ENCODE results near the gene CDHR4.
"Not testable (repeated sequence)": the region's sequence is repeated elsewhere in the genome, so short reads cannot be mapped to it uniquely, and the experiment has no call there.

CDHR4 gene, protein sequence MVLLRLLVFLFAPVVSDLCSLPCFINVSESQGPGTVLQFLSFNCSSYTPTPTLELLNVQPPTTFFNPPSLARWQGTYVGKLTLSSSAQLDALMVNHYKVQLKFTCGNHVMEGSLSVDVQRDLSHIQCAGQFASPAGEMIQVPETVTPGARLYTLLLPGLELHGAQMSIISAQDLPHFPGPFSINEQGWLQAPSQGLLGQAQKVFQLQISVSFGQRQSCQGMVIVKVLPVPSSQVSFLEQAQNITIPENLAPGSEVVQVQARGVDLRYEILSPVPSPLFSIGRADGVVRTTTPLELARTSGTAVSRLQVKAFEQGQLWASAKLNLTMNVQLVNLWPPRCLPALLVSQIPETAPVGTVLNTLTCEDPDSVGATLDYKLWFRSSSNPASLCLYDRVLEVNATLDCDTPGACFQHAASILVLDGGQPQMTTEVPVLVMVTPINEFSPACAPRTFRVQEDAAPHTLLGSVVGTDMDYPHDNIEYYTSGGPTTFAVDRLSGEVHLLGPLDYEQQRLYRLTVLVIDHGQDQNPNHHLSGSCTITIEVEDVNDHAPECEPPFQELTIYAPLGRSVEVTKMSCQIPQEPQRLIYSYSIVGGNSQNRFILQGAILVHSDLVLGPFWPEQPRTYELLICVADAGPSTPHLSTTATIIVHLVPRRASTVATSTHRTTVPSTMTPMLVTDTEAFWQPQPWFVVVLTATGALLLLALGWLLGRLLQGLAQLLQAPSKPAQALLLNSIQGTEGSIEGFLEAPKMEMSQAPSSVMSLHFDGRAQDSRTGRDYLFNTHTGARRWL

GRCh38 chr3:49799761-49800160 is at the start of gene CDHR4:
Gene CDHR4 (minus strand): TSS chr3:49799873. CDS start chr3:49799812, 61 bp downstream.
- no peak for DNase-seq (ENCODE audit: low spot score)

DNA sequence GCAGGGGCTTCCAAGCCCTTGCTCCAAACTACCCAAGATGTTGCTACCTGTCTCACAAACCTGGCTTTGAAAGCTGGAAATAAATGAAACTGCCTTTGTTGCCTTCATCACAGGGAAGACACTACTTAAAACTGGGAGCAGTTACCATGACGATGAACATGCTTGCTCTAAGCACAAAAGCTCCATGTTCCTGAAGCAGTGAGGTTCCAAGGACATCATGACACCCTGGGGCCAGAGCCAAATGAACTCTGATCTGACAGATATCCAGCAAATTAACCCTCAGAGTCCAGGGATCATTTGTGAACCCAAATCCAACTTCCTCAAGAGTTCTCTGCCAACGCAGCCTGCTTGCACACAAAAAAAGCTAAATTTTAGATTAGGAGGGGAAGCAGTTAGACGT is 46.0 kb upstream of the CDHR4 start:
- DNase-seq (ENCODE audit: low spot score), result no peak

- no peak for DNase-seq (ENCODE audit: low spot score)
Observed at GRCh38 chr3:49844464-49845183, 45.0 kb upstream of the CDHR4 start.

DNA sequence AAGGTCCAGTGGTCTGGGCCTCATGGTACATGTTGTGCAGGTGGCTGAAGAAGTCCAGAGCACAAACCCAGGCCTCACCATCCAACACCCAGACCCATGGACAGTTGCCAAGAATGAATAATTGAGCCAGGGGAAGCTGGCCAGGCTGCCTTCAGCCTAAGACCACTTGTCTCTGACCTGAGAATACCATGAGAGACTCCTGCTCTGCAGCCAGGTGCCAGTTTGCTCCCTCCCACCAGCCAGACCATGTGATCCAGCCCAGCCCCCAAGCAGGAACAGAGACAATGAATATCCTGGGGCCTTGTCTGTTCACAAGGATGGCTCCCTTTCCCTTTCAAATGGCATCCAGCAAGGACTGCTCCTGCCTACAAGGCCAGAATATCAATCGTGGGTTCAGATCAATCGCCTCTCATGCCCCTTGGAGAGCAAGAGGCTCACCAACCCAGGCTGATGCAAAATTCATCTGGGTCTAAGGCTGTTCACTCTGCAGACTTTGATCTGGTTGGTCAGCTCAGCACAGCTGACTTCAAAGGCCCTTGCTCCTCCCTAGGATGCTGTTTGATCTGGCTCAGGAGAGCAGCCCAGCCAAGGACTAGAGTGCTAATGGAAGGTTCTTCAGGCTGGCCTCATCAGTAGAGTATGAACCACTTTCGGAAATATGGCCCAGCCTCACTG is 43.3 kb upstream of the CDHR4 start:
- no peak for DNase-seq (ENCODE audit: low spot score)

GRCh38 chr3:49841806-49842205 is 42.1 kb upstream of the CDHR4 start:
- no peak for DNase-seq (ENCODE audit: low spot score)

GRCh38 chr3:49841126-49841696 is 41.5 kb upstream of the CDHR4 start:
- no peak for DNase-seq (ENCODE audit: low spot score)

GRCh38 chr3:49840388-49840787 is 40.7 kb upstream of the CDHR4 start:
- no peak for DNase-seq (ENCODE audit: low spot score)

DNA sequence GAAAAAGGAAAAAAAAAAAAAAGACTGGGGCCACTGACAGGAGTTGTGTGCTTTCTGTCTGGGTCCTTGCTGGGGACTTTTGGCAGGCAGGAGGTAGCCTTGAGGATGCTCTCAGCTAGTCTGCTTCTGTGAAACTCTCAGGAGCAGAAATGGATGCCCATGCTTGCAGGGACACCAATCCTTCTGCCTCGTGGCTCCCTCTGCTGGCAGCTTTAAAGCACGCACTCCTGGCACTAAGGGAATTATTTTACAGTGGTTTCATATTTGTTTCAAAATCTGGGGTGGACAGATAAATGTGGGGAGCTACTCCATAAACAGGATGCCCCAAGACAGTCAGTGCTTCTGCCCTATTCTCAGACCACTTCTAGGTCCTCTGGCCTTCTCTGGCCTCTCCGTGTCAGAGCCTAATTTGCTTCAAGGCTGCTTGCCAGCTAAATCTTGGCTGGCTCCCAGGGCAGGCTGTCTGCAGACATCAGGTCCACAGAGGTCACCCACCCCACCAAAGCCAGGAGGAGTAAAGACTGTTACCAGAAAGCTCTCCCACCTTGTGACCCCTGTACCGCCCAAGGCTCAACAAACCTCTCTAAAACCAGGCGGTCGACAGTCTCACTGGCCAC is 39.6 kb upstream of the CDHR4 start:
- peak; percentile 89 for DNase-seq (ENCODE audit: low spot score)

GRCh38 chr3:49831341-49831740 is 31.7 kb upstream of the CDHR4 start:
- DNase-seq (ENCODE audit: low spot score), result no peak

GRCh38 chr3:49826016-49826415 is 26.3 kb upstream of the CDHR4 start:
- peak; percentile 53 for DNase-seq (ENCODE audit: low spot score)

DNA sequence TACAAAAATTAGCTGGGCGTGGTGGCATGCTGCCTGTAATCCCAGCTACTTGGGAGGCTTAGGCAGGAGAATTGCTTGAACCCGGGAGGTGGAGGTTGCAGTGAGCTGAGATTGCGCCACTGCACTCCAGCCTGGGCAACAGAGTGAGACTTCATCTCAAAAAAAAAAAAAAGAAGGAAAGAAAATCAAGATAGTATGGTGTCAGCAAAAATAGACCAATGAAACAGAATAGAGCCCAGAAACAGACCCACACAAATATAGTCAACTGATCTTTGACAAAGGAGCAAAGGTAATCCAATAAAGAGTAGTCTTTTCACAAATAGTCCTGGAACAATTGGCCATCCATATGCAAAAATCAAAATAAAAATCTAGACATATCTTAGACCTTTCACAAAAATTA is 23.5 kb upstream of the CDHR4 start:
- DNase-seq (ENCODE audit: low spot score), result not testable (repeated sequence)

GRCh38 chr3:49813497-49814174 is 14.0 kb upstream of the CDHR4 start, which contains the start of gene UBA7:
Gene UBA7 (minus strand): TSS chr3:49813953. CDS start chr3:49813787, 166 bp downstream.
- peak; percentile 63 for DNase-seq (ENCODE audit: low spot score)

DNA sequence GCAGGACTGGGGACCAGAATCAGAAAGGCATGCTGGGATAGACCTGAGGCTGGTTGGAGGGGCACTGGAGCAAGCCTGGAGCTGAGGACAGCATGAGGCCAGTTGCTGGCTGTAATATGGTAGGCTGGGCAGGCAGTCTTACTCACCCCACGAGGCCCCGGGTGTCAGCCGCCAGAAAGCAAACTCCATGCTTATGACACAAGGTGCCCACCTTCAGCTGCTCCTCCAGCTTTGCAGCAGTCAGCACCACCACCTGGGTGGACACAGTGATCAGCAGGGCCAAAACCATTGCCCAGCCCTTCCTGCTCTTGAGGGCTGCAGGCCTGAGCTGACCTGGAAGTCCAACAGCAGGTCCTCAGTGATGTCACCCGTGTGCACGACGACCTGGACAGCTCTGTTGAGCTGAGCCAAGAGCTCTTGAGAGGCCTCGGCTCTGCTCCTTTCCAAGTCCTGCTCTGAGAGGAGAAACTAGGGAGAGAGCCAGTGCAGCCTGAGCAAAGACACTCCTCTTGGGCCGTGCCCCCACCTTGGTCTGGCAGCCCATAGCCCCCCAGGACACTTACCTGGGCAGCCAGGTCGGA is 13.3 kb upstream of the CDHR4 start:
- DNase-seq (ENCODE audit: low spot score), result no peak

DNA sequence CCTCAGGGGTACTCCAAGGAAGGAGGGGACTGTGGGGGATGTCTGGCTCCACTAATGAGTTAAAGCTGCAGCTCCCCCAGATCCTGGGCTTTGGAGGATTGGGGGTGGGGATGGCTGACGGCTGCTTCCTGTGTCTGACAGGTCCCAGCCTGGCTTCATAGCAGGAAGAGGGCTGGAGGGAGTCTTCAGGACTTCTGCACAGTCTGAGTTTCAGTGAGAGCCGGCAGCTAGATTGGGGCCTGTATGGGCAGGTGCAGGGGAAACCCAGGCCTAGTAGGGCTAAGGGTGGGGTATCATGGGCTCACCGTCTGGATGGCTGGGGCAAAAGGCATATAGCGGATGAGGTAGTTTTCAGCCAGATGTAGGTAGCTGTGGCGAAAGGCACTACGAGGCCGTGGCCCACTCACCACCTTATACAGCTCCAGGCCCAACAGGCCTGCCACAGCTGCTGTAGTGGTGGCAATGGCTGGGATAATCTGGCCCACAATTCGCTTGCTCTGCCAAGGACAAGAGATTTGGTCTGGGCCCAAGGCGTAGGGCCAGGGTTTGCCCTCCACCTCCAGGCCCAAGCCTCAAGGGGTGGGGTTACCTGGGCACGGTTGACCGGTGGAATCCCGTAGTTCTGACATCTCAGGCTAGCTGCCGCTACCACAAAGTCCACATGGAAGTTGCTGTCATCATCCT is 7.9 kb upstream of the CDHR4 start:
- DNase-seq (ENCODE audit: low spot score), result no peak

DNA sequence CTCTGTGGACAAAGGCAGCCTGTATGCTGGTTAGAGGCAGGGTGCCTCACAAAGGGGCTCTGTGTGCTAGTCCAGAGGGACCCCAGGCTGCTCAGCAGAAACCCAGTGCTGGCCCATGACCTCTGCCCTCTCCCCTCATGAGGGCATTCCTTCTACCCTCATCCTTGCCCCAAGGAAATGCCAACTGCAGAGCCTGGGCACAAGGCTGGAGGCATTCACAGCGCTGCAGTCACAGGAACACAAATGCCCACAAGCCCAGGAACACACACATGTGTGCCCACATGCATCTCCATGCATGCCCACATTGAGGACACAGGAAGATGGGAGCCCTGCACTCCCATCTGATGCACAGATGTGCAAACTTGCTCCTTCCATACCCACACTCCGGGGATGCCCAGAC is 7.2 kb upstream of the CDHR4 start:
- no peak for DNase-seq (ENCODE audit: low spot score)

DNA sequence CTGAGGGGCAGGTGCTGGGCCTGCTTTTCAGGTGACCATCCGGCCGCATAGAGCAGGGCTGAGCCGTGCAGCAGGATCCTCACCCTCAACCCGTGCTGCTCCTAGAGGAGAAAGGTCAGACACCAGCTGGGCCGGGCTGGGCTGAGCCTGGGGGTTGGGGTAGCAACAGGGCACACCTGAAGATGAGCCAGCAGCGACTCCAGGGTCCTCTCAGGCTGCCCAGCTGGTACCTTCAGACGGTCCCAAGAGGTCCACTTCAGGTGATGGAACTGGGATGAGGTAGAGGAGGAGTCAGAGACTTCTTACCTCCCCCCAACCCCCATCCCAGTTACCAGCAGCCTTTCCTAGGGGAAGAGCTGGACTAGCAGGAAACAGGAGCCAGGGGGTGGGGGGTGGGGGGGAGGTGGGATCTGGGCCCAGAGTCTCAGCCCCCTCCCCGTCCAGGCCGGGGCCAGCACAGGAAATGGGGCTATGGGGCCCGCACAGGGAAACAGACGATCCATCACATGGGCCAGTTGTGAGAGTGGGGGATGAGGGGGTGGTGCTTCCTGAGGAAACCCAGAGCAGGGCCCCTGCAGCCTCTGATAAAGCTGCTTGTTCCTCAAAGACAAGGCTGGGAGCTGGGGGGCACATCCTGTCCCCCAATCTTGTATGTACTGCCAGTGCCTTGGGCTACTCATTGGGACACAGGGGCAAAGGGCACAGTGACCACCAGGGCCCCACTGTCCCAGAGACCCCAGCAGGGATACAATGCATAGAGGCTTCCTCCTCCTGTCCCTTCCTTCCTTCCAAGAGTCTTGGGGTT is 6.4 kb upstream of the CDHR4 start:
- DNase-seq (ENCODE audit: low spot score), result peak; percentile 46

- DNase-seq (ENCODE audit: low spot score), result peak; percentile 75
Observed at GRCh38 chr3:49805367-49805782, 5.7 kb upstream of the CDHR4 start.

GRCh38 chr3:49804141-49805041 is 4.7 kb upstream of the CDHR4 start:
- DNase-seq (ENCODE audit: low spot score), result no peak

Measured in pons (tissue), 1 donor.